Endothelial cell (in vitro differentiated cells): ENCODE results near the gene SVEP1. TPM values are rescaled to one million over a fixed set of nuclear protein-coding genes. Genes with fewer than 3 reads are reported as not detected.

ENCODE experiments used
- DNase-seq: peaks from one replicate; pipeline ENCODE4 v3.0.0; 2021; ENCODE audit warnings: low spot score
- H3K27ac Mint-ChIP-seq: one replicate; pipeline ENCODE4 v1.8.0; 2021; ENCODE audit warnings: mixed read lengths, inconsistent platforms; ENCODE audit not compliant: unreplicated experiment
- H3K27me3 Mint-ChIP-seq: one replicate; pipeline ENCODE4 v1.8.0; 2021; ENCODE audit warnings: mild to moderate bottlenecking, moderate library complexity, mixed read lengths, inconsistent platforms; ENCODE audit not compliant: unreplicated experiment
- H3K36me3 Mint-ChIP-seq: one replicate; pipeline ENCODE4 v1.8.0; 2021; ENCODE audit warnings: mild to moderate bottlenecking, low read depth, mixed read lengths, inconsistent platforms; ENCODE audit not compliant: unreplicated experiment
- H3K4me1 Mint-ChIP-seq: one replicate; pipeline ENCODE4 v1.8.0; 2021; ENCODE audit warnings: mild to moderate bottlenecking, mixed read lengths, inconsistent platforms; ENCODE audit not compliant: unreplicated experiment
- H3K4me3 Mint-ChIP-seq: one replicate; pipeline ENCODE4 v1.8.0; 2021; ENCODE audit warnings: mild to moderate bottlenecking, mixed read lengths, inconsistent platforms; ENCODE audit not compliant: unreplicated experiment
- H3K9me3 Mint-ChIP-seq: one replicate; pipeline ENCODE4 v1.8.0; 2021; ENCODE audit warnings: mixed read lengths, inconsistent platforms; ENCODE audit not compliant: unreplicated experiment
- CTCF ChIP-seq: fragments of 200-600 bp; sonication (generic); IDR thresholded peaks from one replicate; pipeline ENCODE4 v1.5.0; 2021; ENCODE audit warnings: antibody characterized with exemption; ENCODE audit not compliant: unreplicated experiment
- total RNA-seq: library from RNA; stranded (reverse); fragmentation: NEBNext Ultra II Directional; extraction: Animal tissue kit (Norgen Biotek cat#: 25700); gene quantifications from one replicate; pipeline ENCODE4 v1.2.1, GENCODE V29; 2021; ENCODE audit not compliant: unreplicated experiment

The SVEP1 gene
- total RNA-seq, 1 donor from 2014 or later: 0.08 TPM

- H3K27me3 Mint-ChIP-seq: no peaks in the 10 kb centered on the region
- no peak for TF ChIP-seq CTCF
Observed at GRCh38 chr9:110334183-110334582, 245.4 kb downstream of the SVEP1 start.

GRCh38 chr9:110332766-110333165 is 246.8 kb downstream of the SVEP1 start:
- DNase-seq: no peak
- no peak for TF ChIP-seq CTCF
- H3K4me3 Mint-ChIP-seq: no peak overlapping the region
- no peaks in the 10 kb centered on the region for H3K9me3 Mint-ChIP-seq
- H3K27me3 Mint-ChIP-seq: no peaks in the 10 kb centered on the region
- no peak overlapping the region for H3K27ac Mint-ChIP-seq
- no peaks in the 10 kb centered on the region for H3K4me1 Mint-ChIP-seq
- H3K36me3 Mint-ChIP-seq: no peaks in the 10 kb centered on the region

More at GRCh38 chr9:110334183-110334582, 245.4 kb downstream of the SVEP1 start:
- no peaks in the 10 kb centered on the region for H3K36me3 Mint-ChIP-seq
- no peak for DNase-seq
- no peak overlapping the region for H3K4me3 Mint-ChIP-seq
- no peaks in the 10 kb centered on the region for H3K9me3 Mint-ChIP-seq
- no peak overlapping the region for H3K27ac Mint-ChIP-seq
- no peaks in the 10 kb centered on the region for H3K4me1 Mint-ChIP-seq

GRCh38 chr9:110330484-110331105 is 248.9 kb downstream of the SVEP1 start:
- Mint-ChIP-seq H3K27me3 (no peaks in the 10 kb centered on the region), H3K9me3 (no peaks in the 10 kb centered on the region), H3K4me1 (no peaks in the 10 kb centered on the region), H3K27ac (no peak overlapping the region), H3K36me3 (no peaks in the 10 kb centered on the region), H3K4me3 (no peak overlapping the region)
- no peak for TF ChIP-seq CTCF
- no peak for DNase-seq

GRCh38 chr9:110329639-110330230 is 249.8 kb downstream of the SVEP1 start:
- no peak for DNase-seq
- Mint-ChIP-seq H3K27me3 (no peaks in the 10 kb centered on the region), H3K27ac (no peak overlapping the region), H3K9me3 (no peaks in the 10 kb centered on the region), H3K4me3 (no peak overlapping the region), H3K36me3 (no peaks in the 10 kb centered on the region), H3K4me1 (no peaks in the 10 kb centered on the region)
- no peak for TF ChIP-seq CTCF

- Mint-ChIP-seq H3K27me3 (no peaks in the 10 kb centered on the region), H3K4me3 (no peak overlapping the region), H3K4me1 (no peaks in the 10 kb centered on the region), H3K27ac (no peak overlapping the region), H3K9me3 (no peaks in the 10 kb centered on the region), H3K36me3 (no peaks in the 10 kb centered on the region)
- TF ChIP-seq CTCF: no peak
- DNase-seq: no peak
Observed at GRCh38 chr9:110328763-110329162, 250.8 kb downstream of the SVEP1 start.
